IPS DF 19.7 (cell line): ENCODE results near the gene SPTAN1.
"Not testable (repeated sequence)": the region's sequence is repeated elsewhere in the genome, so short reads cannot be mapped to it uniquely, and the experiment has no call there.

Experiments
- DNase-seq: peaks from one replicate; pipeline ENCODE4 v3.0.0-alpha.2; 2013; ENCODE audit warnings: low read depth, low spot score

SPTAN1 gene

DNA sequence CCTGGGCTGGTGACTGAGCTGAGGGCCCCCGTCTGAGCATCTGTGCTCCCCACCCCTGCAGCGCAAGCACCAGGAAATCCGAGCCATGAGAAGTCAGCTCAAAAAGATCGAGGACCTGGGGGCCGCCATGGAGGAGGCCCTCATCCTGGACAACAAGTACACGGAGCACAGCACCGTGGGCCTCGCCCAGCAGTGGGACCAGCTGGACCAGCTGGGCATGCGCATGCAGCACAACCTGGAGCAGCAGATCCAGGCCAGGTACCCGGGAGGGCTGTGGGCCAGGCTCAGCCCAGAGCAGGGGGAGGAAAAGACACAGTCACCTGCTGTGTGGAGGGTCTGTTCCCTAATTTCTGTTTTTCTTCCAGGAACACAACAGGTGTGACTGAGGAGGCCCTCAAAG, 79.7 kb downstream of the SPTAN1 start:
- DNase-seq = no peak

DNA sequence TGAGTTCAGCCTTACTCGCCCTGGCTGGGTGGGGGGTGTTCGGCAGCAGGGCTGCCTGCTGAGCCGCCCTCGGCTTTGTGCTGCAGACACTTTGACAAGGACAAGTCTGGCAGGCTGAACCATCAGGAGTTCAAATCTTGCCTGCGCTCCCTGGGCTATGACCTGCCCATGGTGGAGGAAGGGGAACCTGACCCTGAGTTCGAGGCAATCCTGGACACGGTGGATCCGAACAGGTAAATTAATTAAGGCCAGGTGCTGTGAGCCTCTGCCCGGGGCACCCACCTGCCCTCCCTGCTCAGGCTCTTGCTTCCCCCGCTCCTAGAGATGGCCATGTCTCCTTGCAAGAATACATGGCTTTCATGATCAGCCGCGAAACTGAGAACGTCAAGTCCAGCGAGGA, 80.1 kb downstream of the SPTAN1 start:
- DNase-seq = no peak

DNA sequence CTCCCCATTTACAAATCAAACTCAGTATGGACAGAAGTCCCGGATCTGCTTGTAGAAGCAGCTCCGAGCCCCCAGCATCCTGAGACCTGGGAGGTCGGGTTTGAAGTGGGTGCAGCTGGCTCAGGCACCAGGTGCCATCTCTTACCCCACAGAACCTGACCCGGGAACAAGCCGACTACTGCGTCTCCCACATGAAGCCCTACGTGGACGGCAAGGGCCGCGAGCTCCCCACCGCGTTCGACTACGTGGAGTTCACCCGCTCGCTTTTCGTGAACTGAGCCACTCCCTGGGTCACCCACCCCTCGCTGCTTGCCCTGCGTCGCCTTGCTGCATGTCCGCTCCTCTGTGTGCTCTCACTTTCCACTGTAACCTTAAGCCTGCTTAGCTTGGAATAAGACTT, 80.7 kb downstream of the SPTAN1 start:
- DNase-seq = no peak

DNA sequence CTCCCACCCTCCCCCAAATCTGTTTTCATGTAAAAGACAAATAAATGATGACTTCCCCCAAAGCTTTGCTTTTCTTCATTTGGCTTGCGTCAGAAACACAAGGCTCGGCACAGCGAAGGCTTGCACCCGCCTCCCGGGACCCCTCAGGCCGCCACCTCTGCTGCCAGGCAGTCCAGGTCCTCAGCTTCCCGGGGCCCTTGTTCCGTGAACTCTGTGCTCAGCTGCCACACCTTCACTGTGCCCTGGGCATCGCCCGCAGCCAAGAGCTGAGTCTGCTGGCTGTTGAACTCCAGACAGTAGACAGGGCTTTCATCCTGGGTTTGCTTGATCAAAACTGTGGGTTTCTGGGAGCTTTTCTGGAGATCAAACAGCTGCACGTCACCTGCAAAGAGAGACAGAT, 81.2 kb downstream of the SPTAN1 start:
- DNase-seq = no peak

DNA sequence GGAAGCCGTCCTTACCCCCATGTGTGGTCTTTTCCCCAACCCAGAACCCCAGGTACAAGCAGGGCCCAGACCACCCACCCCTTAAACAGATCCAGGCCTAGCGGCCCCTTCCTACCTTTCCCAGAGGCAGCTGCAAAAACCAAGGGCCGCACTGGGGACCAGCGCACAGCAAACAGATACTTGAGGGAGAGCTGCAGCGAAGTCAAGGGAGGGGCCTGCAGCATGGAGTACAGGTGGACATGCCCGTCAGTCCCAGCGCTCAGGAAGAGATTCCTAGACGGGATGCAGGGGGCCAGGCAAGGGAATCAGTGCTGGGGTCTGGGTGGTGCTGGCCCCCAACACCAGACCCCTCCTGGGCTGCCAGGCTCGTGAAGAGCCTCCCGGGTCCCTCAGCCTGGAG, 81.7 kb downstream of the SPTAN1 start:
- DNase-seq = no peak

DNA sequence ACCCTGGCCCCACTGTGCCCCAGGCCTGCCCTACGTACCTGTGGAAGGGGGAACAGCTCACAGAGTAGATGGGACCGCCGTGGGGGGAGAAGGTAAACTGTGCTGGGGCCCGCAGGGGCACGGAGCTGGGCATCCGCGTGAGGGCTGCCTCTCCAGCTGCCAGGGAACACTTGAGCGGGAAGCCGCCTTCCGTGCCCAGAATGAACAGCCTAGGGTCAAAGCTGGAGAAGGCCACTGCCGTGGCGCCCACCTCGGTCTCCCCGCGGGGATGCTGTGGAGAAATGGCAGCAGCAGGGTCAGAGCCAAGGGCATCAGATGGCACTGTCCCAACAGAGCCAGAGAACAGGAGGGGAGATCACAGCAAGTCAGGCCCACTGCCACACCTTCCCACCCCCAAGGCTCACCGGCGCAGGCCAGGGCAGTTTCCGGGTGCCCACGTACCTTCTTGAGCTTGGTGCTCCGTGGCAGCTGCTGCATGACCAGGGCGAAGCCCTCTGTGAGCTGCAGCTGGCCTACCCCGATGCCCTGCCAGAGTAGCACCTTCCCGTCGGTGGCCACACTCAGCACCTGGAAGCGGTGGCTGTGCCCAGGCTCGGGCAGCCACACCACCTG, 82.4 kb downstream of the SPTAN1 start:
- DNase-seq = no peak

DNA sequence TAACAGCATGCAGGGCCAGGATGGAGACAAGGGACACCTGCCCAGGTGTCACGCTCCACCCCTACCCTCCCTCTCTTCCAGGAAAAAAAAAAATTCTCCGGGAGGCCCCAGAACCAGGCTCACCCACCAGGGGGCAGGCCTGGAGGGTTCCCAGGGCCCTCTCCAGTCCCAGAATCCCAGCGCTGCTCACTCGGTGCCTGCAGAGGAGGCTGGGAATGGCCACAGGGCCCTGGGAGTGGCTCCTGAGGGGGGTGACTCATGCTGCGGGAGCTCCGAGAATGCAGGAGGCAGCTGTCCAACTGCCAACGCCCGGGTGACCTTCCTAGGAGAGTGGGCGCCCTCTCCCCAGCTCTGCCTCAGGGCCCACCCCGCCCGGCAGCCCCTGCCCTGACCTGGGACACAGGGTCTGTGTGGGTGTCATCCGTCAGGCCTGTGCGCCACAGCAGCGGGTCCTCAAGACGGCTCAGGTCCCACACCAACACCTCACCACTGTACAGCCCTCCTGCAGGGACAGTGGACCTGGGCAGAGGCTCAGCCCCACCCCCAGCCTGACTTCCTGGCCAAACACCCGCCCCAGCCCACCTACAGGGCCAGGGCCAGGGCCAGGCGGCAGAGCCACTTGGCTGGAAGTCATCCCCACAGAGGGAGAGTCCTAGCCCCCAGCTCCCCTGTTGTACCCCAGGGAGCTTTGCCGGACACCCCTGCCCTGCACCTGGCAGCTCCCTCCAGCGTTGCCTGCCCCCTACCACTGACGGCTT, 83.1 kb downstream of the SPTAN1 start:
- DNase-seq = peak; percentile 72

DNA sequence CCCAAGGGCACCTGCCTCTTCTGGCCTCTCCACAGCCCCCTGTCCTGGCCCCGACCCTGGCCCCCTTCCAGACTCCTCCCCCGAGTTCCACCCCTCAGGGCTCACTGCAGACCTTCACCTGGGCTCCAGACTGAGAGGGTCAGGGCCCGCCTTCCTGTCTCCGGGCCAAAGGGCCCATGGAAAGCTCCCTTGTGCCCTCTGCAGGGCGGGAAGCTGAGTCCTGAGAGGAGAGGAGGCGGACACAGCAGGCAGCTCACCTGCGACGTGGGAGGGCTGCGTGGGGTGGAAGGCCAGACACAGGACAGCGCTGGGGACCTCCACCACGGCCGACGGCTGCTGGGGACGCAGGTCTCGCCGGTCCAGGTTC, 83.6 kb downstream of the SPTAN1 start:
- DNase-seq = peak; percentile 45

DNA sequence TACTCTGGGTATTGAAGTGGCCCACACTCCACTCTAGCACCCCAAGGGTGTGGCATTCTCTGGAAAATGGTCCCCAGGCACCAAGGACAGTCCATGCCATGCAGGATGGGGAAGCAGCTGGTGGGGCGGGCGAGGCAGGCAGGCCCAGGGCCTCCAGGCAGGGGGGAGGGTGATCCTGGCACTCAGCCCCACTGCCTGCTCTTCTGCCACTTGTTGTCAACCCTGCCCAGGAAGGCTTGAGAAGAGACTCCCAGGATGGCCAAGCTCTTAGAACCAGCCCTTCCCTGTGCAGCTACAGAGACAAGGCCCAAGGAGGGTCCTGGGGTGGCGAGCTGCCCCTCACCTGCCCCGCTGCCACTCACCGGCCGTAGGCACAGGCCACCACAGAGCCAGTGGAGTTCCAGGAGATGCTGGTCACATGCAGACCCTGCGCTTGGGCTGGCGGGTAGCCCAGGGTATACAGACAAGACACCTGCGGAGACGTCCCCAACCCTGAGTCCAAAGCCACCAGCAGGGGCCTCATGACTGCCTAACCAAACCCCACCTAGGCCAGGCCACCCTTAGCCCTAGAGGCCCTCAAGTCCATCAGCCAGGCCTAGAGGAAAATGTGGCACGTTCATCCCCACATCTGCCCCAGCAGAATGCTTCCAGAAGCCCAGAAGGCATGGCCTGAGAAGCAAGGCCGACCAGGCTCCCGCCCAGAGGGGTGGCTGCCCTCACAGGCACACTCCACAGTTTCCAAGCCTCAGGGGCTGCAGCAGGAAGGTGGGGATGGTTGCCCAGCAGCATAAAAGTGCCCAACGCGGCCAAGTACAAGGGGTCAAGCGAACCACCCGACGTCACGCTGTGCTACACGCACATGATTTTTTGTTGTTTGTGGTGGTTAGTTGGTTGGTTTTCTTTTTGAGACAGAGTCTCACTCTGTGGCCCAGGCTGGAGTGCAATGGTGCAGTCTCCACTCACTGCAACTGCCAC, 84.5 kb downstream of the SPTAN1 start:
- no peak for DNase-seq

DNA sequence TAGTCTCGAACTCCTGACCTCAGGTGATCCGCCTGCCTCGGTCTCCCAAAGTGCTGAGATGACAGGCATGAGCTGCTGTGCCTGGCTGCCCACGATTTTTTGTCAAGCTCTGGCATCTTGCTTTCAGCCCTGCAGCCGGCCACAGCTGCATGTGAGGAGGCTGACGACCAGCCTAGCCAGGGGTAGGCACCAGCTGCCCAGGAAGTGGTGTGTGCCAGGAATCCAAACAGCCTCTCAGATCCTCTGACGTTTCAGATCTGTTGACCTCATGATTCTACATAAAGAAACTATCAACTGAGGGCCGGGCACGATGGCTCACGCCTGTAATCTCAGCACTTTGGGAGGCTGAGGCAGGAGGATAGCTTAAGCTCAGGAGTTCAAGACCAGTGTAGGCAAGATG, 85.3 kb downstream of the SPTAN1 start:
- no peak for DNase-seq

DNA sequence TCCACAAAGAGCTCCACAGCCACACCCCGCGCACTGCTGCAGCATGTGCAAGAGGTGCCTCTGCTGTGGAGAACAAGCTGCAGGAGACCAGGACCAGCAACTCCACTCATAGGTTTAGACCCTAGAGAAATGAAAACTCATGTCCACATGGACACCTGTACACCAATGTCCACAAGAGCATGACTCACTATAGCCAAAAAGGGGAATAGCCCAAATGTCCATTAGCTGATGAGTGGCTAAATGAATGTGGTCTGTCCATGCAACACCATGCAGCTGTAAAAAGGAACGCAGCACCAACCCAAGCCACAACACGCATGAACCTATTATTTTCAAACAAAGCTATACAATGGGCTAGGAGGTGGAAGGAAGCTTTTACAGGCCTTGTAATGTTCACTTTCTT, 86.2 kb downstream of the SPTAN1 start:
- DNase-seq = no peak

DNA sequence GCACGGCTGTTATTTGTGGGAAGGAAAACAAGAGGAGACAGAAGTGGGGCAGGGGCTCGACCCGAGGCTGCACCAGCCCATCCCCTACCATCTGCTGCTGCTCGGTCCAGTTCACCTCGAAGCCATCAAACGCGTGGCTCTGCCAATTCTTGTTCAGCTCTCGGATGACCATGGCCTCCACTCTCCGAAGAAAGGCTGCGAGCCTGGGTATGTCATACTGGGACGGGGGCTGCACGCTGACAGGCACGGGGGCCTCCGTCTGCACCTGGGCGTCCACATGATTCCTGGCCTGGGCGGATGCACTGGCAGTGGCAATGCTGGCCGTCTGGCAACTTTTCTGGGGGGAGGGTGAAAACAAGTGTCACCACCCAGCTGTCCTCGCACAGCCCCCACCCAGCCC, 88.2 kb downstream of the SPTAN1 start:
- DNase-seq = no peak

DNA sequence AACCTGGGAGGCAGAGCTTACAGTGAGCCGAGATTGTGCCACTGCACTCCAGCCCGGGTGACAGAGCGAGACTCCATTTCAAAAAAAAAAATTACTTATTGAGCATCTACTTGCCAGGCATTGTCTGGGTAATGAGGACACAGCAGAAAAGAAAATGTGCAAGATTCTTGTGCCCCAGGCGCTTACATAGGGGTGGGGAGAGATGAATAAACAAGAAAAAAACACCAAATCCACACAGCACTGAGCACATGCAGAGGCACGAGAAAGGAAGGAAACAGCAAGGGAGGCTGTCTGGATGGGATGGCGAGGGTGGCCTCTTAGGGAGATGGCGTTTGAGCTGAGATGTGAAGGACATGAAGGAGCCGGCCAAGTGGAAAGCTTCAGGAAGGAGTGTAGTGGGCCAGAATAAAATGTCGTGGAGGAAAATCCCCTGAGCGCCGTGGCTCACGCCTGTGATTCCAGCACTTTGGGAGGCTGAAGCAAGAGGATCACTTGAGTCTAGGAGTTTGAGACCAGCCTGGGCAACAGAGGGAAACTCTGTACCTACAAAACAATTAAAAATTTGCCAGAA, 90.4 kb downstream of the SPTAN1 start:
- no peak for DNase-seq

DNA sequence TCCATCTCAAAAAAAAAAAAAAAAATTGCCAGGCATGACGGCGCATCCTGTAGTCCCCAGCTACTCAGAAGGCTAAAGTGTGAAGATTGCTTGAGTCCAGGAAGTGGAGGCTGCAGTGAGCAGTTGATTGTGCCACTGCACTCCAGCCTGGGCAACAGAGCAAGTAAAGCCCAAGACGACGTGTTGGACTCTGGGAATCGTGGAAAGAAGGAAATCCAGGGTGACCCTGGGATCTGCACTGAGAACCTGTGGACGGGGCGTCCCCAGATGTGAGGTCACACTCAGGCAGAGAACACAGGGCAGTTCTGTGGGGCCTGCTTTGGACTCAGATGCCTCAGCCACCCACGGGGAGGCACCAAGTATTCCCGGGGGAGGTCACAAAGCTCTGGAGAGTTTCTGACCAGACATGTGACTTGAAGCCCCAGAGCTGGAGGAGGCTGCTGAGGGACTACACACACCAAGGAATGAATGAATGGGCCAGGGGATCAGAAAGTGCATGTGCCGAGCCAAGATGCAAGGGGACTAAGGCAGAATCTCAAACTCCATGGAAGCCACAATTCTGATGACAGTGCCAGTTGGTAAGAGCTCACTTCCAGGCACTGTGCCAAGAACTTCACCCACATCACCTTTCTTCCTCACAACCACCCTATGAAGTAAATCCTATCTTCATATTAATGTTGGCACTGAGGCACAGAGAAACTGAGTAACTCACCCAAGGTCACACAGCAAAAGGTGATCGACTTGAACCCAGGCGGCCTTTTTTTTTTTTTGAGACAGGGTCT, 91.3 kb downstream of the SPTAN1 start:
- DNase-seq = no peak

DNA sequence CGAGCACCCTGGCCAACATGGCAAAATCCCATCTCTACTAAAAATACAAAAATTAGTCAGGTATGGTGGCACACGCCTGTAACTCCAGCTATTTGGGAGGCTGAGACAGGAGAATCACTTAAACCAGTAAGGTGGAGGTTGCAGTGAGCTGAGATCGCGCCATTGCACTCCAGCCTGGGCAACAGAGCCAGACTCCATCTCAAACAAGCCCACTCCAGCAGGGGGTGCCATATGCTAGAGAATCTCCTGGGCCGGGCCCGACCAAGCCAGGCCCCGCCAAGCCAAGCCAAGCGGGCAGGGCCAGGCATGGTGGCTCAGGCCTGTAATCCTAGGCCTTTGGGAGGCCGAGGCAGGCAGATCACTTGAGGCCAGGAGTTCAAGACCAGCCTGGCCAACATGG, 95.8 kb downstream of the SPTAN1 start:
- not testable (repeated sequence) for DNase-seq

DNA sequence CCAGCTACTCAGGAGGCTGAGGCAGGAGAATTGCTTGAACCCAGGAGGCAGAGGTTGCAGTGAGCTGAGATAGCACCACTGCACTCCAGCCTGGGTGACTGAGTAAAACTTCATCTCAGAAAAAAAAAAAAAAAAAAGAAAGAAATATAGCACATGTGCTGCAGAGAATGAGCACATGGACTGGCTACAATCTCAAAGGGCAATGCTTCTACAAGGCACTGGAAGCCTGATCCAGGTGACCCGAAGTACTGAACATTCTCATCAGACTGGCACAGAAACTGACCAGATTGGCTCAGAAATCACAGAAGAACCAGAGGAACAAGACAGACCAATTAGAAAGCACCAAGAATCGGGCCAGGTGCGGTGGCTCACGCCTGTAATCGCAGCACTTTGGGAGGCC, 99.4 kb downstream of the SPTAN1 start:
- DNase-seq = no peak

DNA sequence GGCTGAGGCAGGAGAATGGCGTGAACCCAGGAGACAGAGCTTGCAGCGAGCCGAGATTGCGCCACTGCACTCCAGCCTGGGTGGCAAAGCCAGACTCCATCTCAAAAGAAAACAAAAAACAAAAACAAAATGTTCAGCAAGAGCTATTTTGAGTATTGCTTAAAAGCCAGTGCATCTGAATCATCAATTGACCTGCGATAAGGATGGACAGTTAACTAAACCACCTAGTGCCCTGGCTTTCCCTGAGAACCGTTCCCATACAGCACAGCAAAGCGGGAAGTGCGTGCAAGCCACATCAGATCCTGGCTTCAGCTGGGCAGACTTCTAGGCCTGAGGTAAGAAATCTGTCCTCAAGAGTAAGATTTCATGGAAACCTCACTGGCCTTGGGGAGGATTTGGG, 101.5 kb downstream of the SPTAN1 start:
- no peak for DNase-seq

DNA sequence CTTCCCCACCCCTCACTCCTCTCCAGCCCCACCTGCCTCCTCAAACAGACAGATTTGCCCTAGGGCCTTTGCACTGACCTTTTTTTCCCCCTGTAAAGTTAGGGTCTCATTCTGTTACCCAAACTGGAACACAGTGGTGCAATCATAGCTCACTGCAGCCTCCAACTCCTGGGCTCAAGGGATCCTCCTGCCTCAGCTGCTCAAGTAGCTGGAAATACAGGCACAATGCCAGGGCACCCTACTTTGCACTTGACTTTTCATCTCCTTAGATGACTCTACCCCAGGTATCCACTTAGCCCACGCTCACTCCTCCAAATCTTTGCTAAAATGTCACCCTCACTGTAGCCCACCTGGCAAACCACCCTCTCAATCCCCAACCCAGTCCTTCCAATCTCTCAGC, 102.1 kb downstream of the SPTAN1 start:
- DNase-seq = no peak

DNA sequence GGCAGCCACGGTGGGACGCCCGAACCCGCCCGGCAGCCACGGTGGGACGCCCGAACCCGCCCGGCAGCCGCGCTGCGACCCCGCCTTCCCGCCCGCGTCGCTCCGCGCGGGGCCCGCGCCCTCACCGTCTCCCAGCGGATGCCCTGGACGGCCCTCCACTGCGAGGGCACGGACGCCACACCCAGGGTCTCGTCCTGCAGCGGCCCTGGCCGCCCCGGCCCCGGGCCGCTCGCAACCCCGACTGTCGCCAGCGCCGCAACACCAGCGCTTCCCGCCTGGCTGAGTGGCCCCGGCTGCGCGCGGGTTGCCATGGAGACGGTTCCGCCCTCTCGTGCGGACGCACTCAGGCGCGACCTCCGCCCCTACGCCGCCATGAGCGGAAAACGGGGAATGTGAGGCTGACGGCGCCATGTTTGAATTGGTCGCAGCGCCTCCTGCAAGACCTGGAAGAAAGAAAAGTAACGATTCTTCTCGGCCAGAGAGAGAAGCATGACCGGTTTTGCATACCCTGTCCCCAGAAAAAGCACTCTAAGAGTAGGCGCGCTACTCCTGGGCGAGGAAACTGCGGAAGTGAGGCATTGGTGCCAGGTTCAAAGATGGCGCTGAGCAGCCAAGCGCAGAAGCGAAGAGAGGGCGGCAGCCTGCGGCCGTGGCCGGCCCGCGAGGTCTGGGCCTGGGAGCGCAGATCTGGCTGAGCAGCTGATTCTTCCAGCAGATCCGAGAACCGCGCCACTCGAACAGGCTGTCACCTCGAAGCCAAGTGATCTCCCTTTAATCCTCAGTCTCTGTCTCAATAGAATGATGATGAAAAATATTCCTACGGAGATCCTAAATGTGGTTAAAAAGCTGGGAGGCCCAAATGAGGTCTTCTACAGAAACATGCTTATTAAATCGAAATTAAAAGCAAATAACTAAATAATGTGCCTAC, 104.3 kb downstream of the SPTAN1 start, which contains the start of gene DYNC2I2:
Gene DYNC2I2 (minus strand): TSS at position 432 of the 928 bp plus-strand sequence. CDS start 121 bp downstream, at position 311.
- DNase-seq = peak; percentile 69

DNA sequence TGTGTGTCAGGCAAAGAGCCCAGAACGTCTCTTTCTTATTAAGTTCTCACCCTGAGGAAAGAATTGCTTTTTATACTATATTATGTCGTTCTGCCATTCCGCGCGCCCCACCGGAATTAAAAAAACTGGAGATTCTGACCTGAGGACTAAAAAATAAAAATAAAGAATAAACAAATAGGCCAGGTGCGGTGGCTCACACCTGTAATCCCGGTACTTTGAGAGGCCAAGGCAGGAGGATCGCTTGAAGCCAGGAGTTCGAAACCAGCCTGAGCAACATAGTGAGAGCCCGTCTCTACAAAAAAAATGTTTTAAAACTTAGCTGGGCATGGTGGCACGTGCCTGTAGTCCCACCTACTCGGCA, 104.9 kb downstream of the SPTAN1 start:
- no peak for DNase-seq
